Smooth muscle cell (in vitro differentiated cells): ENCODE measurements around the gene TBX4. TPM values are rescaled to one million over a fixed set of nuclear protein-coding genes. Genes with fewer than 3 reads are reported as not detected.

Source experiments
- DNase-seq: peaks from one replicate; lab custom pipeline; 2025; ENCODE audit not compliant: unreplicated experiment; lab: John Stamatoyannopoulos, UW
- H2AFZ ChIP-seq: fragments of 200-600 bp; sonication (generic); 2 replicates; pipeline ENCODE4 v1.6.0; 2016; ENCODE audit warnings: antibody characterized with exemption, low read depth, mild to moderate bottlenecking
- H3F3A ChIP-seq: fragments of 200-600 bp; sonication (generic); 2 replicates; pipeline ENCODE4 v1.6.0; 2017; ENCODE audit warnings: antibody characterized with exemption, low read depth
- H3K27ac ChIP-seq: fragments of 200-600 bp; sonication (generic); 2 replicates; pipeline ENCODE4 v1.5.1; 2016; ENCODE audit warnings: low read depth, mild to moderate bottlenecking
- H3K27me3 ChIP-seq: fragments of 200-600 bp; sonication (generic); 2 replicates; pipeline ENCODE4 v1.6.1; 2016; ENCODE audit warnings: low read depth, mild to moderate bottlenecking
- H3K36me3 ChIP-seq: fragments of 200-600 bp; sonication (generic); 2 replicates; pipeline ENCODE4 v1.5.1; 2016; ENCODE audit warnings: low read depth
- H3K4me1 ChIP-seq: fragments of 200-600 bp; sonication (generic); 2 replicates; pipeline ENCODE4 v1.5.1; 2016; ENCODE audit warnings: low read depth
- H3K4me2 ChIP-seq: fragments of 200-600 bp; sonication (generic); 2 replicates; pipeline ENCODE4 v1.6.0; 2016; ENCODE audit warnings: mild to moderate bottlenecking
- H3K4me3 ChIP-seq: fragments of 200-600 bp; sonication (generic); 2 replicates; pipeline ENCODE4 v1.5.1; 2016; ENCODE audit warnings: mild to moderate bottlenecking
- H3K79me2 ChIP-seq: fragments of 200-600 bp; sonication (generic); 2 replicates; pipeline ENCODE4 v1.6.0; 2016; ENCODE audit warnings: low read depth, mild to moderate bottlenecking
- H3K9ac ChIP-seq: fragments of 200-600 bp; sonication (generic); 2 replicates; pipeline ENCODE4 v1.6.0; 2016; ENCODE audit warnings: low read depth
- H3K9me3 ChIP-seq: fragments of 200-600 bp; sonication (generic); replicated peaks from 2 replicates; pipeline ENCODE4 v1.5.1; 2016; ENCODE audit warnings: low read depth
- H4K20me1 ChIP-seq: fragments of 200-600 bp; sonication (generic); 2 replicates; pipeline ENCODE4 v1.6.0; 2016; ENCODE audit warnings: low read depth
- CTCF ChIP-seq: fragments of 200-600 bp; sonication (generic); IDR thresholded peaks from 2 replicates; pipeline ENCODE4 v1.5.1; 2017; ENCODE audit warnings: borderline replicate concordance, mild to moderate bottlenecking, antibody characterized with exemption; ENCODE audit not compliant: insufficient read depth, poor library complexity, severe bottlenecking
- WGBS: methylation state at CpG from one replicate; pipeline ENCODE4 v1.1.7; 2016; ENCODE audit warnings: low lambda C conversion rate; 5-methylcytosine and 5-hydroxymethylcytosine counted together
- polyA plus RNA-seq: library from polyadenylated mRNA; unstranded; fragments of >200 nt; fragmentation: Nextera tagmentation; extraction: Ambion mirVana; gene quantifications from 2 replicates; pipeline ENCODE4 v1.2.1, GENCODE V29; 2016
- total RNA-seq: library from RNA; depleted of rRNA; stranded (reverse); fragments of >200 nt; gene quantifications from 2 replicates; pipeline ENCODE4 v1.2.3, GENCODE V29; 2014

The TBX4 gene
- total and polyA plus RNA-seq, 2 experiments from 2014 or later = 14.1 to 22.7 TPM

GRCh38 chr17:61495161-61495857 lies 43.1 kb downstream of the TBX4 start:
- no peak overlapping the region for H3K4me3 ChIP-seq
- no peak for DNase-seq
- no peak overlapping the region for H2AFZ ChIP-seq
- no peaks in the 10 kb centered on the region for H3K27me3 ChIP-seq
- H3F3A ChIP-seq = peaks cover 38% of the 10 kb centered on the region
- H3K36me3 ChIP-seq = no peaks in the 10 kb centered on the region
- no peaks in the 10 kb centered on the region for H4K20me1 ChIP-seq
- H3K9me3 ChIP-seq = no peaks in the 10 kb centered on the region
- WGBS = 29% methylated on average over 23 of the region's 23 CpGs
- H3K4me1 ChIP-seq = peaks cover 14% of the 10 kb centered on the region
- peak overlapping the region; percentile 23 for H3K9ac ChIP-seq
- TF ChIP-seq CTCF = no peak
- no peaks in the 10 kb centered on the region for H3K79me2 ChIP-seq
- H3K27ac ChIP-seq = peak overlapping the region; percentile 92
- H3K4me2 ChIP-seq = peak overlapping the region; percentile 71

- no peak for DNase-seq
- Histone ChIP-seq H3K9me3 (no peaks in the 10 kb centered on the region), H3K27me3 (no peaks in the 10 kb centered on the region), H3K4me1 (peaks cover 14% of the 10 kb centered on the region), H2AFZ (no peak overlapping the region), H3K36me3 (no peaks in the 10 kb centered on the region), H3K4me2 (peak overlapping the region; percentile 71), H3K27ac (peak overlapping the region; percentile 92), H3K4me3 (no peak overlapping the region), H3F3A (peaks cover 38% of the 10 kb centered on the region), H4K20me1 (no peaks in the 10 kb centered on the region), H3K9ac (no peak overlapping the region), H3K79me2 (no peaks in the 10 kb centered on the region)
- WGBS = 55% methylated on average over 12 of the region's 12 CpGs
- TF ChIP-seq CTCF = no peak
Measured at GRCh38 chr17:61496174-61496956, 44.1 kb downstream of the TBX4 start.

- Histone ChIP-seq H3F3A (peaks cover 38% of the 10 kb centered on the region), H4K20me1 (no peaks in the 10 kb centered on the region), H3K4me2 (peak overlapping the region; percentile 71), H3K4me1 (peaks cover 14% of the 10 kb centered on the region), H3K9ac (no peak overlapping the region), H3K27ac (peak overlapping the region; percentile 92), H3K9me3 (no peaks in the 10 kb centered on the region), H3K4me3 (no peak overlapping the region), H3K27me3 (no peaks in the 10 kb centered on the region), H3K36me3 (no peaks in the 10 kb centered on the region), H3K79me2 (no peaks in the 10 kb centered on the region), H2AFZ (no peak overlapping the region)
- WGBS = 20% methylated on average over 9 of the region's 9 CpGs
- no peak for TF ChIP-seq CTCF
- DNase-seq = no peak
Measured at GRCh38 chr17:61496957-61497653, 44.9 kb downstream of the TBX4 start.
